Cardiac fibroblast (primary cell): Measurements from ENCODE around the gene STAB1.

Experiments
- DNase-seq, 2 donors: peaks; one replicate each; pipeline versions ENCODE4 v3.0.0 to v3.0.0-alpha.2; 2010; ENCODE audit warnings: low read depth in 2 of 2
- H3K4me3 ChIP-seq, 2 donors: replicated peaks in 1 of 2; 1 replicate in 1 of 2; 2 replicates in 1 of 2; pipeline ENCODE4 v1.5.1; 2011; ENCODE audit warnings: low read depth in 2 of 2, low read length in 2 of 2, mild to moderate bottlenecking in 2 of 2, moderate library complexity in 1 of 2
- TF ChIP-seq, protein P1 (sequence below): IDR thresholded peaks from one replicate; pipeline ENCODE4 v1.5.1; 2011; ENCODE audit warnings: low read depth, mild to moderate bottlenecking, low read length, inconsistent platforms

Gene STAB1

GRCh38 chr3:52493232-52494017 lies 1.7 kb upstream of the STAB1 start:
- no peak for DNase-seq
- TF ChIP-seq, protein P1, sequence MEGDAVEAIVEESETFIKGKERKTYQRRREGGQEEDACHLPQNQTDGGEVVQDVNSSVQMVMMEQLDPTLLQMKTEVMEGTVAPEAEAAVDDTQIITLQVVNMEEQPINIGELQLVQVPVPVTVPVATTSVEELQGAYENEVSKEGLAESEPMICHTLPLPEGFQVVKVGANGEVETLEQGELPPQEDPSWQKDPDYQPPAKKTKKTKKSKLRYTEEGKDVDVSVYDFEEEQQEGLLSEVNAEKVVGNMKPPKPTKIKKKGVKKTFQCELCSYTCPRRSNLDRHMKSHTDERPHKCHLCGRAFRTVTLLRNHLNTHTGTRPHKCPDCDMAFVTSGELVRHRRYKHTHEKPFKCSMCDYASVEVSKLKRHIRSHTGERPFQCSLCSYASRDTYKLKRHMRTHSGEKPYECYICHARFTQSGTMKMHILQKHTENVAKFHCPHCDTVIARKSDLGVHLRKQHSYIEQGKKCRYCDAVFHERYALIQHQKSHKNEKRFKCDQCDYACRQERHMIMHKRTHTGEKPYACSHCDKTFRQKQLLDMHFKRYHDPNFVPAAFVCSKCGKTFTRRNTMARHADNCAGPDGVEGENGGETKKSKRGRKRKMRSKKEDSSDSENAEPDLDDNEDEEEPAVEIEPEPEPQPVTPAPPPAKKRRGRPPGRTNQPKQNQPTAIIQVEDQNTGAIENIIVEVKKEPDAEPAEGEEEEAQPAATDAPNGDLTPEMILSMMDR: no peak
- no peak overlapping the region for H3K4me3 ChIP-seq

DNA sequence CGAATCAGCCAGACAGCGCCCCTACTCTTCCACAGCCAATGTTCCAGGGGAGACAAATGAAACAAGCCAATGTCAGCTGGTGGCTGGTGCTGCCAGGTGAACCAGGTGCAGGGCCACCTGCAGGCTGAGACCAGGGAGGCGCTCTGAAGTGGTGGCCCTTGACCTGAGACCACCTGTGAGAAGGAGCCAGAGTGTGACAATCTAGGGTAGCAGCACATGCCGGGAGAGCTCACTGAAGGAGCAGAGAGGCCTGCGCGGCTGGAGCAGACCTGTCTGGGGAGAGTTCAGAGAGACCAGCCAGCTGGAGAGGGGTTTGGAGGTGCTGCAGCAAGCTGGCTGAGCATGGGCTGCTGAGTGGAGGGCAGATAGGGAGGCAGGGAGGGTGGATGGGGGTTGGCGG lies 693 bp upstream of the STAB1 start:
- DNase-seq: no peak
- no peak overlapping the region for H3K4me3 ChIP-seq
- TF ChIP-seq, protein P1: no peak

DNA sequence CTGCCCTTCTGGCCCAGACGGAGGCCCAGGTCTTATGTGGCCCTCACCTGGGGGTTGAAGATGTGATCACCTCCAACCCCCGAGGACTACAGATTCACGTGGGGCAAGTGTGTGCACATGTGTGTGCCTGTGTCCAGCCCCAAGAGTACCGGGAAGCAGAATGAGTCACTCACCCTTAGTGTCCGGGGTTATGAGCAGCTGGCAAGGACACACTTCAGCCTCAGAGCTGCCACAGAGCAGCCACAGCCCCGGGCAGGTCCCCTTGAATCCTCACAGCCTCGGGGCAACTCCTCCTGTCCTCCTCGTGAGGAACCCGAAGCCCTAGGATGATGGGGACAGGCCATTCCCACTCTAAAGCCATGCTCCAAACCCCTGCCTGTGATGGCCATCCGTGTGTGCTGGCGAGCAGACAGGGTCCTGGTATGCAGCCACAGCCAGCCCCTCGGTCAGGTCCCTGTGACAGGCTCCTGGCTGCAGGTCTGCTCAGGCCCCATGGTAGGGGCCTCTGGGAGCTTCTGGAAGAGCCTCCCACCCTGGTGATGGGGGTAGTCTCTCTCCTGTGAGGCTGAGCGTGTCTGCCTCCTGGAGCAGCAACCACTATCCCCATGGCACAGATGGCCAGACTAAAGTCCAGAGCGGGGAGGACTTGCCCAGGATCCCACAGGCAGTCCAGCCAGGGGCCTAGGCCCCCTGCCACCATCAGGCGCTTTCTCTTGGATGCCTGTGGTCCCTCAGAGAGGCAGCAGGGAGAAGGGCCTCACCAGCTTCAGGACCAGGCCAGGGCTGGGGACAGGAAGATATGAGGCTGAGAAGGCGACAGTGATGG lies 852 bp downstream of the STAB1 start:
- TF ChIP-seq, protein P1: no peak
- peak; percentile 61 to 67 for DNase-seq
- no peak overlapping the region for H3K4me3 ChIP-seq

DNA sequence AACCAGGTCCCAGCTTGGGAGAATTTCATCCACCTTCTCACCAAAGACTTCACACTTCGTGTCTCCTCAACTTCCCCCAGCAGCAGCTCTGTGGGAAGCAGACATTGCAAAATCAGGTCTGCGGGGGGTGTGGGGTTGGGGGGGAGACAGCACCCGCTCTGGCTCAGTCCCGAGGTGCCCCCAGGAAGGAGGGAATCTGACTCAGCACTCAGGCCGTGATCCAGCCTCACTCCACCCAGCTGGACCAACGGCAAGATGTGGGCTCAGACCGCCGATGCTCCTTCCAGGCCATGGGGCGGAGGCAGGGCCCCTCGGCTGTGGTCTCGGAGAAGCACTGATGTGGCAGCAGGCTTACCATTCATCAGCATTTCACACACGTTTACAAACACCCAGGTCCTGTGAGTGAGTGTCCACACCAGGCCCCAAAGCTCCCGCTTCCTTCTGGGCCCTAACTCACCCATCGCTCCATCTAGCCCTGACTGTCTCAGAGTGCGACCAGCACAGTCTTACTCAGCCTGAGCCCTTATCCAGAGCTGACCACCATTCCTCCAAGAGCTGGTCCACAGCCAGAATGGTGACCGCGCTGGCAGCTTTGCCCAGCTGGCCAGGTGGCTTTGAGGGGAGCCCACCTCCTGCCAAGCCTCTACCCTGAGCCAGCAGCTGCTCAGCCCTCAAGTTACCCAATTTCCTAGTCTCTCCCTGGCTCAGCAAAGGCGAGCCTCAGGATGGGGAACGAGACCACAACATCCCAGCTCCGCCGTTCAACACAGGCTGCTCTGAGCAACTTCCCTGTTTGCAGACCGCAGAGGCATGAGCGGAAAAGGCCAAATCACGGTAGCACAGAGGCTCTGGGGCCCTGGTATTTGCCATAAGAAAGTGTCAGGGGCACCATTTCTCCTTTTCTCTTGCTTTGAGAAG lies 3.3 kb downstream of the STAB1 start:
- peak; percentile 49 to 82 for DNase-seq
- TF ChIP-seq, protein P1: no peak
- H3K4me3 ChIP-seq: no peak overlapping the region

- no peak for DNase-seq
- H3K4me3 ChIP-seq: no peak overlapping the region
- TF ChIP-seq, protein P1: no peak
Measured at GRCh38 chr3:52501046-52501445, 5.9 kb downstream of the STAB1 start.

GRCh38 chr3:52502001-52502400 lies 6.9 kb downstream of the STAB1 start:
- DNase-seq: no peak
- TF ChIP-seq, protein P1: no peak
- H3K4me3 ChIP-seq: no peak overlapping the region
